HepG2 (cell line): ENCODE results near the gene BCL2. TPM values are rescaled to one million over a fixed set of nuclear protein-coding genes. Genes with fewer than 3 reads are reported as not detected.

Experiments
- ATAC-seq: fragments of 200-7000 bp; cut with Tn5 transposase; 3 replicates; pipeline ENCODE4 v1.9.1; 2020; ENCODE audit warnings: mild to moderate bottlenecking, moderate library complexity
- BruUV-seq: library from RNA; stranded (reverse); fragments of 400-500 nt; replicated peaks from 2 replicates; lab custom pipeline; 2021; lab: Mats Ljungman, UMichigan
- CTCF ChIA-PET: fragments of 300-600 bp; formaldehyde crosslinking; extraction: SDS; loops from one replicate; lab custom pipeline; 2021; ENCODE audit warnings: low total read pairs, inconsistent platforms, low intra/inter-chr PET ratio; lab: Yijun Ruan, JAX
- POLR2A ChIA-PET: fragments of 350-600 bp; sonication (Branson Sonifier 250); formaldehyde crosslinking; loops from one replicate; lab custom pipeline; 2020; ENCODE audit warnings: antibody characterized with exemption, inconsistent platforms; lab: Yijun Ruan, JAX
- DNase-seq: peaks from one replicate; pipeline ENCODE4 v3.0.0-alpha.2; 2015; ENCODE audit warnings: low spot score
- FAIRE-seq: peaks from 3 replicates; lab custom pipeline; 2011; peaks lifted over from hg19 to GRCh38; lab: Jason Lieb, UNC
- H2AFZ ChIP-seq: one replicate; pipeline ENCODE4 v1.6.1; 2011; ENCODE audit warnings: low read length, inconsistent platforms
- H3K27ac ChIP-seq: fragments of 300-600 bp; 3 replicates; pipeline ENCODE4 v1.8.0; 2011; ENCODE audit warnings: mixed run types, mild to moderate bottlenecking, mixed read lengths, low read length, inconsistent platforms; ENCODE audit not compliant: insufficient read depth; ENCODE audit errors: extremely low read length
- H3K27me3 ChIP-seq, 2 experiments: fragments of 200-600 bp in 1 of 2; 2 replicates in 1 of 2; 3 replicates in 1 of 2; pipeline versions ENCODE4 v1.6.0 to v1.8.0; 2011; ENCODE audit warnings: low read length in 2 of 2, mild to moderate bottlenecking in 2 of 2, moderate library complexity in 2 of 2, inconsistent platforms in 1 of 2; ENCODE audit not compliant: insufficient read depth in 2 of 2, control insufficient read depth in 1 of 2
- H3K36me3 ChIP-seq, 2 experiments: fragments of 200-600 bp in 1 of 2; replicated peaks in 1 of 2; 2 replicates in 1 of 2; 3 replicates in 1 of 2; pipeline versions ENCODE4 v1.5.1 to v1.8.0; 2011; ENCODE audit warnings: low read length in 2 of 2, inconsistent platforms in 1 of 2; ENCODE audit not compliant: insufficient read depth in 2 of 2, control insufficient read depth in 1 of 2
- H3K4me1 ChIP-seq: 2 replicates; pipeline ENCODE4 v1.5.1; 2012; ENCODE audit warnings: low read length, inconsistent platforms; ENCODE audit not compliant: insufficient read depth
- H3K4me2 ChIP-seq: 2 replicates; pipeline ENCODE4 v1.6.0; 2011; ENCODE audit warnings: low read depth, low read length, inconsistent platforms
- H3K4me3 ChIP-seq, 3 experiments: fragments of 200-600 bp in 1 of 3; sonication (generic), shearing (Covaris generic) in 1 of 3; replicated peaks in 1 of 3; 2 replicates each; pipeline ENCODE4 v1.5.1; 2011 to 2016; ENCODE audit warnings: low read length in 3 of 3, inconsistent platforms in 2 of 3, low read depth in 2 of 3, mild to moderate bottlenecking in 2 of 3, control low read depth in 1 of 3, mixed read lengths in 1 of 3; ENCODE audit not compliant: insufficient read depth in 1 of 3
- H3K79me2 ChIP-seq: one replicate; pipeline ENCODE4 v1.6.1; 2011; ENCODE audit warnings: low read length, inconsistent platforms; ENCODE audit not compliant: insufficient read depth
- H3K9ac ChIP-seq: 2 replicates; pipeline ENCODE4 v1.6.0; 2011; ENCODE audit warnings: mild to moderate bottlenecking, low read depth, low read length, inconsistent platforms; ENCODE audit not compliant: insufficient read depth
- H3K9me3 ChIP-seq: 2 replicates; pipeline ENCODE4 v1.5.1; 2012; ENCODE audit warnings: mild to moderate bottlenecking, low read length
- H4K20me1 ChIP-seq: 2 replicates; pipeline ENCODE4 v1.6.0; 2011; ENCODE audit warnings: inconsistent platforms, mild to moderate bottlenecking, low read length, moderate library complexity; ENCODE audit not compliant: insufficient read depth
- CBFB ChIP-seq: sonication (generic); formaldehyde crosslinking; IDR thresholded peaks from 2 replicates; pipeline ENCODE4 v1.4.0; 2020; ENCODE audit warnings: missing genetic modification reagents
- GZF1 ChIP-seq: sonication (generic); formaldehyde crosslinking; IDR thresholded peaks from 2 replicates; pipeline ENCODE4 v1.5.1; 2020; ENCODE audit warnings: mild to moderate bottlenecking, missing genetic modification reagents
- ISX ChIP-seq: sonication (generic); formaldehyde crosslinking; conservative IDR thresholded peaks from 2 replicates; pipeline ENCODE4 v1.5.0; 2020; ENCODE audit warnings: missing genetic modification reagents
- NCOA5 ChIP-seq: sonication (generic); formaldehyde crosslinking; IDR thresholded peaks from 2 replicates; pipeline ENCODE4 v1.4.0; 2020; ENCODE audit warnings: missing genetic modification reagents
- NFYB ChIP-seq: sonication (generic); formaldehyde crosslinking; IDR thresholded peaks from 2 replicates; pipeline ENCODE4 v1.4.0; 2020; ENCODE audit warnings: missing genetic modification reagents
- PPARG ChIP-seq: conservative IDR thresholded peaks from 2 replicates; pipeline ENCODE4 v1.6.1; 2016; ENCODE audit warnings: missing biosample characterization, missing genetic modification reagents
- SKI ChIP-seq: fragments of 450-650 bp; IDR thresholded peaks from one replicate; pipeline ENCODE4 v1.6.1; 2018; ENCODE audit warnings: mild to moderate bottlenecking; ENCODE audit not compliant: partially characterized antibody
- TBX2 ChIP-seq: sonication (generic); formaldehyde crosslinking; IDR thresholded peaks from 2 replicates; pipeline ENCODE4 v1.5.0; 2020; ENCODE audit warnings: missing genetic modification reagents, mild to moderate bottlenecking, borderline replicate concordance
- ZNF44 ChIP-seq: sonication (generic); formaldehyde crosslinking; IDR thresholded peaks from 2 replicates; pipeline ENCODE4 v1.5.1; 2020; ENCODE audit warnings: mild to moderate bottlenecking, missing genetic modification reagents
- ZNF747 ChIP-seq: sonication (generic); formaldehyde crosslinking; IDR thresholded peaks from 2 replicates; pipeline ENCODE4 v1.8.1; 2023; ENCODE audit warnings: missing genetic modification reagents, mild to moderate bottlenecking, borderline replicate concordance
- ZNF839 ChIP-seq: sonication (generic); formaldehyde crosslinking; IDR thresholded peaks from 2 replicates; pipeline ENCODE4 v1.4.0; 2020; ENCODE audit warnings: missing genetic modification reagents, mild to moderate bottlenecking, borderline replicate concordance
- WGBS: methylation state at CpG from one replicate; pipeline ENCODE4 v1.1.6; 2017; ENCODE audit warnings: low lambda C conversion rate; 5-methylcytosine and 5-hydroxymethylcytosine counted together
- in situ Hi-C: cut with HindIII; loops from 2 replicates; pipeline ENCODE4 v1.10.0; 2017; ENCODE audit warnings: low pct_unique_long_range_greater_than_20kb; ENCODE audit not compliant: extremely low pct_ligation_motif_present
- intact Hi-C: fragments of 100-400 bp; cut with micrococcal nuclease; formaldehyde crosslinking; loops from one replicate; pipeline ENCODE4 v1.10.0; 2022; ENCODE audit not compliant: unreplicated experiment
- polyA plus RNA-seq, 8 experiments: library from polyadenylated mRNA; depleted of rRNA in 3 of 8; stranded (reverse) in 7 of 8; unstranded in 1 of 8; fragments of >200 nt; fragmentation: Illumina TruSeq in 4 of 8; extraction: Trizol in 4 of 8; gene quantifications; 2 replicates each; pipeline versions ENCODE4 v1.2.1 to v1.2.3, GENCODE V29; 2011 to 2016; ENCODE audit warnings: low read depth in 4 of 8, missing spikeins in 1 of 8, mixed read lengths in 1 of 8; ENCODE audit not compliant: insufficient read depth in 1 of 8
- total RNA-seq, 5 experiments: library from RNA; depleted of rRNA; stranded (reverse); fragments of >200 nt; fragmentation: Illumina TruSeq; extraction: Trizol; gene quantifications; 2 replicates each; pipeline ENCODE4 v1.2.3, GENCODE V29; 2016; ENCODE audit warnings: low read depth in 1 of 5
- TF ChIP-seq, protein P1 (sequence below): IDR thresholded peaks from 2 replicates; pipeline ENCODE4 v1.6.1; 2016; ENCODE audit warnings: missing genetic modification reagents, missing compliant biosample characterization
- TF ChIP-seq, protein P2 (sequence below): sonication (generic); formaldehyde crosslinking; IDR thresholded peaks from 2 replicates; pipeline ENCODE4 v1.9.0; 2021; ENCODE audit warnings: mild to moderate bottlenecking, missing genetic modification reagents
- TF ChIP-seq, protein P3 (sequence below): sonication (generic); formaldehyde crosslinking; IDR thresholded peaks from 2 replicates; pipeline ENCODE4 v1.4.0; 2020; ENCODE audit warnings: missing genetic modification reagents
- TF ChIP-seq, protein P4 (sequence below): sonication (generic); formaldehyde crosslinking; IDR thresholded peaks from 2 replicates; pipeline ENCODE4 v1.4.0; 2020; ENCODE audit warnings: mild to moderate bottlenecking, missing genetic modification reagents

BCL2 gene
- total and polyA plus RNA-seq, 2 of the 13 experiments (the other 11 are each of a cell fraction or from before 2014, with no cell fraction given): 0.07 to 0.53 TPM

DNA sequence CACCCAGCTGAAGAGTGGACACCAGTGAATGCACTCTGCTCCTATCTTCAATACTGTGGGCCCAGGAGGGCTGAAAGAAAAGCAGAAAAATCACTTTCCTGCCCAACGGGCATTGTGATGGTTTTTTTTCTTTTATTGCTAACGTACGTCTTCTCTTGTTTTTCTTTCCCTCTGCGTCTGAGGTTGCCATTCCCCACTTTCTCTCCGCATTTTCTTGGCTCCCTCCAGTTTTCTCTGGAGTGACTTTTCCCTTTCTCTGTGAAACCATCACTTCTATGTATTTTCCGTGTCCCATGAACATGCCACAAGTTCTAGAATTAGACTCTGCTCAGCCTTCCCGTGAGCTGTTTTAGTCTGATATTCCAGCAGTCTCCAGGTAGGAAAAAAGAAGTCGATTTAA lies 169.2 kb downstream of the BCL2 start:
- Histone ChIP-seq H3K9ac (no peak overlapping the region), H3K27ac (no peak overlapping the region), H4K20me1 (no peaks in the 10 kb centered on the region), H3K27me3 (peaks cover 3 to 67% of the 10 kb centered on the region in 2 experiments; a peak in 4 of 5 replicates), H3K4me1 (peaks cover 5% of the 10 kb centered on the region), H2AFZ (no peak overlapping the region), H3K4me2 (no peak overlapping the region), H3K9me3 (no peaks in the 10 kb centered on the region), H3K4me3 (no peak overlapping the region), H3K36me3 (no peaks in the 10 kb centered on the region), H3K79me2 (no peaks in the 10 kb centered on the region)
- FAIRE-seq: no peak
- no peak for DNase-seq
- TF ChIP-seq, protein P1, sequence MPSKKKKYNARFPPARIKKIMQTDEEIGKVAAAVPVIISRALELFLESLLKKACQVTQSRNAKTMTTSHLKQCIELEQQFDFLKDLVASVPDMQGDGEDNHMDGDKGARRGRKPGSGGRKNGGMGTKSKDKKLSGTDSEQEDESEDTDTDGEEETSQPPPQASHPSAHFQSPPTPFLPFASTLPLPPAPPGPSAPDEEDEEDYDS (CRISPR knock-in tag): no peak
- TF ChIP-seq, protein P2, sequence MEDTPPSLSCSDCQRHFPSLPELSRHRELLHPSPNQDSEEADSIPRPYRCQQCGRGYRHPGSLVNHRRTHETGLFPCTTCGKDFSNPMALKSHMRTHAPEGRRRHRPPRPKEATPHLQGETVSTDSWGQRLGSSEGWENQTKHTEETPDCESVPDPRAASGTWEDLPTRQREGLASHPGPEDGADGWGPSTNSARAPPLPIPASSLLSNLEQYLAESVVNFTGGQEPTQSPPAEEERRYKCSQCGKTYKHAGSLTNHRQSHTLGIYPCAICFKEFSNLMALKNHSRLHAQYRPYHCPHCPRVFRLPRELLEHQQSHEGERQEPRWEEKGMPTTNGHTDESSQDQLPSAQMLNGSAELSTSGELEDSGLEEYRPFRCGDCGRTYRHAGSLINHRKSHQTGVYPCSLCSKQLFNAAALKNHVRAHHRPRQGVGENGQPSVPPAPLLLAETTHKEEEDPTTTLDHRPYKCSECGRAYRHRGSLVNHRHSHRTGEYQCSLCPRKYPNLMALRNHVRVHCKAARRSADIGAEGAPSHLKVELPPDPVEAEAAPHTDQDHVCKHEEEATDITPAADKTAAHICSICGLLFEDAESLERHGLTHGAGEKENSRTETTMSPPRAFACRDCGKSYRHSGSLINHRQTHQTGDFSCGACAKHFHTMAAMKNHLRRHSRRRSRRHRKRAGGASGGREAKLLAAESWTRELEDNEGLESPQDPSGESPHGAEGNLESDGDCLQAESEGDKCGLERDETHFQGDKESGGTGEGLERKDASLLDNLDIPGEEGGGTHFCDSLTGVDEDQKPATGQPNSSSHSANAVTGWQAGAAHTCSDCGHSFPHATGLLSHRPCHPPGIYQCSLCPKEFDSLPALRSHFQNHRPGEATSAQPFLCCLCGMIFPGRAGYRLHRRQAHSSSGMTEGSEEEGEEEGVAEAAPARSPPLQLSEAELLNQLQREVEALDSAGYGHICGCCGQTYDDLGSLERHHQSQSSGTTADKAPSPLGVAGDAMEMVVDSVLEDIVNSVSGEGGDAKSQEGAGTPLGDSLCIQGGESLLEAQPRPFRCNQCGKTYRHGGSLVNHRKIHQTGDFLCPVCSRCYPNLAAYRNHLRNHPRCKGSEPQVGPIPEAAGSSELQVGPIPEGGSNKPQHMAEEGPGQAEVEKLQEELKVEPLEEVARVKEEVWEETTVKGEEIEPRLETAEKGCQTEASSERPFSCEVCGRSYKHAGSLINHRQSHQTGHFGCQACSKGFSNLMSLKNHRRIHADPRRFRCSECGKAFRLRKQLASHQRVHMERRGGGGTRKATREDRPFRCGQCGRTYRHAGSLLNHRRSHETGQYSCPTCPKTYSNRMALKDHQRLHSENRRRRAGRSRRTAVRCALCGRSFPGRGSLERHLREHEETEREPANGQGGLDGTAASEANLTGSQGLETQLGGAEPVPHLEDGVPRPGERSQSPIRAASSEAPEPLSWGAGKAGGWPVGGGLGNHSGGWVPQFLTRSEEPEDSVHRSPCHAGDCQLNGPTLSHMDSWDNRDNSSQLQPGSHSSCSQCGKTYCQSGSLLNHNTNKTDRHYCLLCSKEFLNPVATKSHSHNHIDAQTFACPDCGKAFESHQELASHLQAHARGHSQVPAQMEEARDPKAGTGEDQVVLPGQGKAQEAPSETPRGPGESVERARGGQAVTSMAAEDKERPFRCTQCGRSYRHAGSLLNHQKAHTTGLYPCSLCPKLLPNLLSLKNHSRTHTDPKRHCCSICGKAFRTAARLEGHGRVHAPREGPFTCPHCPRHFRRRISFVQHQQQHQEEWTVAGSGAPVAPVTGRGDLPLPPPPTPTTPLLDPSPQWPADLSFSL (CRISPR knock-in tag): no peak
- TF ChIP-seq NCOA5 (CRISPR knock-in tag) (no peak), GZF1 (CRISPR knock-in tag) (no peak), NFYB (CRISPR knock-in tag) (no peak), PPARG (CRISPR knock-in tag) (no peak), ZNF44 (CRISPR knock-in tag) (no peak), ISX (no peak), ZNF839 (no peak), ZNF747 (CRISPR knock-in tag) (no peak), TBX2 (CRISPR knock-in tag) (no peak), CBFB (CRISPR knock-in tag) (no peak), SKI (no peak)
- TF ChIP-seq, protein P3, sequence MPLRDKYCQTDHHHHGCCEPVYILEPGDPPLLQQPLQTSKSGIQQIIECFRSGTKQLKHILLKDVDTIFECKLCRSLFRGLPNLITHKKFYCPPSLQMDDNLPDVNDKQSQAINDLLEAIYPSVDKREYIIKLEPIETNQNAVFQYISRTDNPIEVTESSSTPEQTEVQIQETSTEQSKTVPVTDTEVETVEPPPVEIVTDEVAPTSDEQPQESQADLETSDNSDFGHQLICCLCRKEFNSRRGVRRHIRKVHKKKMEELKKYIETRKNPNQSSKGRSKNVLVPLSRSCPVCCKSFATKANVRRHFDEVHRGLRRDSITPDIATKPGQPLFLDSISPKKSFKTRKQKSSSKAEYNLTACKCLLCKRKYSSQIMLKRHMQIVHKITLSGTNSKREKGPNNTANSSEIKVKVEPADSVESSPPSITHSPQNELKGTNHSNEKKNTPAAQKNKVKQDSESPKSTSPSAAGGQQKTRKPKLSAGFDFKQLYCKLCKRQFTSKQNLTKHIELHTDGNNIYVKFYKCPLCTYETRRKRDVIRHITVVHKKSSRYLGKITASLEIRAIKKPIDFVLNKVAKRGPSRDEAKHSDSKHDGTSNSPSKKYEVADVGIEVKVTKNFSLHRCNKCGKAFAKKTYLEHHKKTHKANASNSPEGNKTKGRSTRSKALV (CRISPR knock-in tag): no peak
- TF ChIP-seq, protein P4, sequence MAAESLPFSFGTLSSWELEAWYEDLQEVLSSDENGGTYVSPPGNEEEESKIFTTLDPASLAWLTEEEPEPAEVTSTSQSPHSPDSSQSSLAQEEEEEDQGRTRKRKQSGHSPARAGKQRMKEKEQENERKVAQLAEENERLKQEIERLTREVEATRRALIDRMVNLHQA (CRISPR knock-in tag): no peak
- no peak for ATAC-seq
- in situ Hi-C loops (no loop called here), intact Hi-C loops (no loop called here)
- WGBS: 23% methylated on average over 8 of the region's 8 CpGs
- ChIA-PET POLR2A (no interaction called here), CTCF (no interaction called here)
- BruUV-seq: no TSS peak
